ENCODE measurements around the gene CYP3A7.
"Not testable (repeated sequence)": the region's sequence is repeated elsewhere in the genome, so short reads cannot be mapped to it uniquely, and the experiment has no call there.

Gene CYP3A7

GRCh38 chr7:99762680-99763327 lies 27.8 kb upstream of the CYP3A7 start:
- Histone ChIP-seq H3K27ac (no peak overlapping the region), H4K20me1 (ENCODE audit: insufficient read depth) (no peaks in the 10 kb centered on the region), H3K79me2 (ENCODE audit: insufficient read depth, low read depth) (no peaks in the 10 kb centered on the region), H3K27me3 (ENCODE audit: insufficient read depth, low read depth) (no peaks in the 10 kb centered on the region), H3K4me3 (IDR thresholded peaks at IDR 0.05; ENCODE audit: insufficient read depth, low read depth, low read length) (no peak overlapping the region), H3K4me1 (ENCODE audit: low read depth, poor library complexity, severe bottlenecking) (no peaks in the 10 kb centered on the region), H3K9ac (no peak overlapping the region), H3K36me3 (ENCODE audit: insufficient read depth) (no peaks in the 10 kb centered on the region), H3K4me2 (no peak overlapping the region), H2AFZ (ENCODE audit: low read depth) (no peak overlapping the region)
- no peak for TF ChIP-seq CTCF (conservative IDR thresholded peaks at IDR 0.05; ENCODE audit: low read depth, low read length)

DNA sequence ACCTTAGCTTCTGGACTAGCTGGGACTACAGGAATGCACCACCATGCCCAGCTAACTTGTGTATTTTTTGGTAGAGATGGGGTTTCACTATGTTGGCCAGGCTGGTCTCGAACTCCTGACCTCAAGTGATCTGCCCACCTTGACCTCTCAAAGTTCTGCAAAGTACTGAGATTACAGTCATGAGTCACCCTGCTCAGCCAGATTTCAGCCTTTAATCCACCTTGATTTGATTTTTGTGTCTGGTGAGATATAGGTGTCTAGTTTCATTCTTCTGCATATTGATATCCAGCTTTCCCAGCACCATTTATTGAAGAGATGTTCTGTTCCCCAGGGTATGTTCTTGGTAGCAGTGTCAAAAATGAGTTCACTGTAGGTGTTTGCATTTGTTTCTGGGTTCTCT lies 20.1 kb upstream of the CYP3A7 start:
- Histone ChIP-seq H3K27ac (no peak overlapping the region), H3K9ac (no peak overlapping the region), H3K4me2 (no peak overlapping the region), H3K4me1 (ENCODE audit: low read depth, poor library complexity, severe bottlenecking) (no peaks in the 10 kb centered on the region), H3K27me3 (ENCODE audit: insufficient read depth, low read depth) (no peaks in the 10 kb centered on the region), H3K79me2 (ENCODE audit: insufficient read depth, low read depth) (no peaks in the 10 kb centered on the region), H3K4me3 (IDR thresholded peaks at IDR 0.05; ENCODE audit: insufficient read depth, low read depth, low read length) (no peak overlapping the region), H3K36me3 (ENCODE audit: insufficient read depth) (no peaks in the 10 kb centered on the region), H2AFZ (ENCODE audit: low read depth) (no peak overlapping the region), H4K20me1 (ENCODE audit: insufficient read depth) (no peaks in the 10 kb centered on the region)
- TF ChIP-seq CTCF (conservative IDR thresholded peaks at IDR 0.05; ENCODE audit: low read depth, low read length): no peak

- Histone ChIP-seq H2AFZ (ENCODE audit: low read depth) (no peak overlapping the region), H3K4me3 (IDR thresholded peaks at IDR 0.05; ENCODE audit: insufficient read depth, low read depth, low read length) (no peak overlapping the region), H3K4me1 (ENCODE audit: low read depth, poor library complexity, severe bottlenecking) (no peaks in the 10 kb centered on the region), H3K36me3 (ENCODE audit: insufficient read depth) (no peaks in the 10 kb centered on the region), H3K27ac (no peak overlapping the region), H3K4me2 (no peak overlapping the region), H3K79me2 (ENCODE audit: insufficient read depth, low read depth) (no peaks in the 10 kb centered on the region), H3K9ac (no peak overlapping the region), H3K27me3 (ENCODE audit: insufficient read depth, low read depth) (no peaks in the 10 kb centered on the region), H4K20me1 (ENCODE audit: insufficient read depth) (no peaks in the 10 kb centered on the region)
- no peak for TF ChIP-seq CTCF (conservative IDR thresholded peaks at IDR 0.05; ENCODE audit: low read depth, low read length)
Observed at GRCh38 chr7:99752356-99752755, 17.4 kb upstream of the CYP3A7 start.

DNA sequence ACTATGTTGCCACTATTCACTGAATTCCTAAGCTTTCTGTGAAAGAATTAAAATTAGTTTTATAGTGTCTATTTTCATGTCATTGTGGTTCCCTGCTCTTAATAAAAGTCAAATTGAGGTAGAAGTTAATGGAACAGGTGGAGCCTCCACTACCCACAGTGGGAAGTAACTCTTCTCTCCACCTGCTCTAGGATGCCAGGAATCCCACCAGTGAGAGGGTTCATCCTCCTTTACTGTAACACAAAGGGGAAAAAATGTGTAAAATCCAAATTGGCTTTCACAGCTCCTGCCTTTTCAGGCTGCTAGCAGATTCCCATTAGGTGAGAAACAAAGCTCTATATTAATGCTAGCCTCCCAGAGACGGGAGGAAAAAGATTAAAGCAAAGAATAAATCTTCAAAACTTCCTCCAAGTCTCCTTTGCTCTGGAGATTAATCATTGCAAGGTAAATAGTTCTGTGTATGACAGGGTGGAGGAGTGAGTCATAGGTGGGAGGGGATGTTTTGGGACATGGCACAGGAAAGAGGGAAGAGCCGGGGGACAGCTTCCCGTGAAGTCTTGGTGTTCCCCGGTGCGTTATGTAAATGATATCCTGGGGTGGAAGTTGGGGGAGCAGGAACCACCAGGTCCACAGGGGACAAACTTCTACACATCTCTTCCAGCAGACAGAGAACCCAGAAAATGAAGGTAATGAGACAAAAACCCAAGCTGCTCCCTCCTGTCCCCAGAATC lies 16.5 kb upstream of the CYP3A7 start:
- not testable (repeated sequence) for H3K9ac ChIP-seq; H3K4me1 ChIP-seq (ENCODE audit: low read depth, poor library complexity, severe bottlenecking); H3K4me2 ChIP-seq; H3K36me3 ChIP-seq (ENCODE audit: insufficient read depth); H3K4me3 ChIP-seq (IDR thresholded peaks at IDR 0.05; ENCODE audit: insufficient read depth, low read depth, low read length); H3K27me3 ChIP-seq (ENCODE audit: insufficient read depth, low read depth); H4K20me1 ChIP-seq (ENCODE audit: insufficient read depth); H3K79me2 ChIP-seq (ENCODE audit: insufficient read depth, low read depth); H2AFZ ChIP-seq (ENCODE audit: low read depth); H3K27ac ChIP-seq
